CD4-positive, CD25-positive, alpha-beta regulatory T cell (primary cell): ENCODE results near the gene FOXD4L4. TPM values are rescaled to one million over a fixed set of nuclear protein-coding genes. Genes with fewer than 3 reads are reported as not detected.
A peak's percentile ranks its signal among the peaks of the same experiment; 100 is the strongest.
"Not testable (repeated sequence)": the region's sequence is repeated elsewhere in the genome, so short reads cannot be mapped to it uniquely, and the experiment has no call there.

Experiments used
- ATAC-seq, 2 donors: fragments of 150-1000 bp; cut with Tn5 transposase; one replicate each; pipeline ENCODE4 v1.10.0; 2021; ENCODE audit warnings: low read depth in 2 of 2, moderate number of reproducible peaks in 2 of 2, moderate library complexity in 1 of 2
- DNase-seq, 3 donors: peaks; one replicate each; pipeline versions ENCODE4 v3.0.0 to v3.0.0-alpha.2; 2012 to 2022; ENCODE audit warnings: mixed read lengths in 1 of 3
- H3K27ac ChIP-seq: one replicate; pipeline ENCODE4 v1.7.0; 2013; ENCODE audit warnings: mild to moderate bottlenecking, low read length; ENCODE audit not compliant: insufficient read depth, poor library complexity, severe bottlenecking
- H3K27me3 ChIP-seq: one replicate; pipeline ENCODE4 v1.7.0; 2013; ENCODE audit warnings: low read length; ENCODE audit not compliant: control insufficient read depth, insufficient read depth
- H3K36me3 ChIP-seq: one replicate; pipeline ENCODE4 v1.7.0; 2013; ENCODE audit warnings: mild to moderate bottlenecking, low read length, moderate library complexity; ENCODE audit not compliant: control insufficient read depth, insufficient read depth
- H3K4me1 ChIP-seq: 2 replicates; pipeline ENCODE4 v1.7.0; 2013; ENCODE audit warnings: mild to moderate bottlenecking, low read length; ENCODE audit not compliant: insufficient read depth, control insufficient read depth, poor library complexity, severe bottlenecking
- H3K4me3 ChIP-seq: one replicate; pipeline ENCODE4 v1.7.0; 2013; ENCODE audit warnings: low read depth, mild to moderate bottlenecking, low read length, moderate library complexity
- H3K9me3 ChIP-seq, 2 experiments: 1 replicate in 1 of 2; 2 replicates in 1 of 2; pipeline ENCODE4 v1.7.0; 2013; ENCODE audit warnings: low read length in 2 of 2, mild to moderate bottlenecking in 1 of 2, moderate library complexity in 1 of 2; ENCODE audit not compliant: control insufficient read depth in 2 of 2
- H3K27ac Mint-ChIP-seq, 3 donors: one replicate each; pipeline ENCODE4 v1.8.0; 2020 to 2022; ENCODE audit warnings: mild to moderate bottlenecking in 3 of 3, mixed read lengths in 3 of 3, moderate library complexity in 2 of 3
- H3K27me3 Mint-ChIP-seq: one replicate; pipeline ENCODE4 v1.8.0; 2022; ENCODE audit warnings: mild to moderate bottlenecking, mixed read lengths
- H3K36me3 Mint-ChIP-seq: one replicate; pipeline ENCODE4 v1.8.0; 2020; ENCODE audit warnings: mixed read lengths
- H3K4me1 Mint-ChIP-seq, 4 donors: one replicate each; pipeline ENCODE4 v1.8.0; 2020 to 2022; ENCODE audit warnings: mixed read lengths in 4 of 4, mild to moderate bottlenecking in 1 of 4
- H3K4me3 Mint-ChIP-seq, 4 donors: one replicate each; pipeline ENCODE4 v1.8.0; 2020 to 2022; ENCODE audit warnings: mild to moderate bottlenecking in 4 of 4, mixed read lengths in 4 of 4, moderate library complexity in 3 of 4
- H3K9me3 Mint-ChIP-seq, 7 donors: one replicate each; pipeline ENCODE4 v1.8.0; 2020 to 2022; ENCODE audit warnings: mixed read lengths in 7 of 7, mild to moderate bottlenecking in 3 of 7, moderate library complexity in 2 of 7
- polyA plus RNA-seq, 4 donors: library from polyadenylated mRNA; unstranded; fragments of 300-500 nt; fragmentation: Illumina TruSeq; gene quantifications; one replicate each; pipeline ENCODE4 v1.2.3, GENCODE V29; 2021
- total RNA-seq: library from RNA; stranded (reverse); gene quantifications from one replicate; pipeline ENCODE4 v1.2.3, GENCODE V29; 2022

The FOXD4L4 gene
- total RNA-seq (not detected), polyA plus RNA-seq (not detected)

DNA sequence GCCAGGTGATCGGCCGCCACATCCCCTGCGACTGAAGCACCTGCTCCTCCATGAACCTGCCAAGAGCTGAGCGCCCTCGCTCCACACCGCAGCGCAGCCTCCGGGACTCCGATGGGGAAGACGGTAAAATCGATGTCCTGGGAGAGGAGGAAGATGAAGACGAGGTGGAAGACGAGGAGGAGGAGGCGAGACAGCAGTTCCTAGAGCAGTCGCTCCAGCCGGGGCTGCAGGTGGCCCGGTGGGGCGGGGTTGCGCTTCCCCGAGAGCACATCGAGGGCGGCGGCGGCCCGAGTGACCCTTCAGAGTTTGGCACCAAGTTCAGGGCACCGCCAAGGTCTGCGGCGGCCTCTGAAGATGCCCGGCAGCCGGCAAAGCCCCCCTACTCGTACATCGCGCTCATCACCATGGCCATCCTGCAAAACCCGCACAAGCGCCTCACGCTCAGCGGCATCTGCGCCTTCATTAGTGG is at the start of gene FOXD4L4:
TSS of gene FOXD4L4 (plus strand) at position 51 of the 469 bp plus-strand sequence. CDS start at position 51, 0 bp downstream.
- H3K9me3 ChIP-seq, H3K36me3 ChIP-seq, DNase-seq, ATAC-seq, H3K4me3 ChIP-seq, H3K27ac Mint-ChIP-seq, H3K9me3 Mint-ChIP-seq, H3K27me3 ChIP-seq, H3K27ac ChIP-seq, H3K27me3 Mint-ChIP-seq, H3K4me1 Mint-ChIP-seq, H3K4me1 ChIP-seq, H3K36me3 Mint-ChIP-seq: not testable (repeated sequence)
- peak within 1 kb of the TSS in 1 of 4 donors; percentile 43 for H3K4me3 Mint-ChIP-seq

DNA sequence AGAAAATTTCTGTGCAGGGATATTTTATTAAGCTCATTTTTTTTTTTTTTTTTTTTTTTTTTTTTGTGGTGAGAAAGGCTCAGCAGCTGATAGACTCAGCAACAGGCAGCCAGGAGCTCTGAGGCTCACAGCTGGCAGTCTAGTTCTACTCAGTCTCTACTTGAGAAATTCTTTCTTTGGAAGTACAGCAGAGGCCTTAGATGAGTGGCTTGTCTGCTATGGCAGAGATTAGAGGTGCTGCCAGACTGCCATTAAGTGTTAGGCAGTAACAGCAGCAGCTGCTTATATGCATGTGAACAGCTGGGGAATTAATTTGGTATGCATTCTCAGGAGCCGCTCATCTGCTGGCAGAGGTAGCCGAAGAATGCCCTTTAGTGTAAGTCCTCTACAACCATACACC is 33.4 kb upstream of the FOXD4L4 start:
- not testable (repeated sequence) for H3K27me3 ChIP-seq, H3K36me3 Mint-ChIP-seq, H3K27ac Mint-ChIP-seq, DNase-seq, H3K27ac ChIP-seq, H3K4me3 Mint-ChIP-seq, H3K27me3 Mint-ChIP-seq, H3K4me1 Mint-ChIP-seq, H3K36me3 ChIP-seq, H3K9me3 Mint-ChIP-seq, H3K4me1 ChIP-seq, H3K4me3 ChIP-seq, ATAC-seq, H3K9me3 ChIP-seq

DNA sequence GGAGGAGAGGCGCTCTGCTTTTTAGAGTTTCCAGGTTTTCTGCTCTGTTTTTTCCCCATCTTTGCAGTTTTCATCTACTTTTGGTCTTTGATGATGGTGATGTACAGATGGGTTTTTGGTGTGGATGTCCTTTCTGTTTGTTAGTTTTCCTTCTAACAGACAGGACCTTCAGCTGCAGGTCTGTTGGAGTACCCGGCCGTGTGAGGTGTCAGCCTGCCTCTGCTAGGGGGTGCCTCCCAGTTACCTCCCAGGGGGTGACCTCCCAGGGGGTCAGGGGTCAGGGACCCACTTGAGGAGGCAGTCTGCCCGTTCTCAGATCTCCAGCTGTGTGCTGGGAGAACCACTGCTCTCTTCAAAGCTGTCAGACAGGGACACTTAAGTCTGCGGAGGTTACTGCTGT is 22.5 kb upstream of the FOXD4L4 start:
- not testable (repeated sequence) for H3K9me3 Mint-ChIP-seq, H3K4me3 Mint-ChIP-seq, H3K27ac ChIP-seq, H3K4me1 Mint-ChIP-seq, H3K27me3 ChIP-seq, ATAC-seq, H3K9me3 ChIP-seq, H3K27me3 Mint-ChIP-seq, H3K36me3 Mint-ChIP-seq, H3K36me3 ChIP-seq, DNase-seq, H3K4me1 ChIP-seq, H3K27ac Mint-ChIP-seq, H3K4me3 ChIP-seq

DNA sequence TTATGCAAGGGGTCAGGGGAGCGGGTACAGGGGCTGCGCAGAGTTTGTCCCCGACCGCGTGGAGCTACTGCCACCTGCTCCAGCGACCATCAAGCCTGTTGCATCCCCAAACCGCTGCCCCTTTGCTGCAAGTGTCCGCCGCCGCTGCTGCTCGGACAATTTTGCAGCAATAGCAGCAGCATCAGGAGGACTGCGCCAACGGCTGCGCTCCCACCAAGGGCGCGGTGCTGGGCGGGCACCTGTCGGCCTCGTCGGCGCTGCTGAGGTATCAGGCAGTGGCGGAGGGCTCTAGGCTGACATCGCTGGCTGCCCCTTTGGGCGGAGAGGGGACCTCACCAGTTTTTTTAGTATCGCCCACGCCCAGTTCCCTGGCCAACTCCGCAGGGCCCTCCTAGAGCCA is 1.2 kb downstream of the FOXD4L4 start:
- not testable (repeated sequence) for H3K27me3 Mint-ChIP-seq, H3K9me3 ChIP-seq, ATAC-seq, H3K36me3 Mint-ChIP-seq, H3K27ac ChIP-seq, H3K4me1 ChIP-seq, H3K9me3 Mint-ChIP-seq, H3K4me3 ChIP-seq, DNase-seq, H3K27me3 ChIP-seq, H3K36me3 ChIP-seq, H3K4me1 Mint-ChIP-seq, H3K27ac Mint-ChIP-seq
- H3K4me3 Mint-ChIP-seq: peak overlapping the region in 1 of 4 donors; percentile 43

Other genes with a start within 250 kb of the FOXD4L4 start
- gene ZNG1E, start 61.2 kb upstream of the FOXD4L4 start, total RNA-seq: 41.4 TPM
- gene ZNG1E, start 61.2 kb upstream of the FOXD4L4 start, polyA plus RNA-seq: 10 to 100 TPM; 20.3 to 33.8 (median 28.3) TPM